CD4-positive, alpha-beta T cell treated with Interleukin-15 for 1 hour (primary cell): ENCODE results near the gene MYB.

ENCODE experiments used
- DNase-seq: peaks from one replicate; pipeline ENCODE4 v3.0.0-alpha.2; 2020

MYB gene

DNA sequence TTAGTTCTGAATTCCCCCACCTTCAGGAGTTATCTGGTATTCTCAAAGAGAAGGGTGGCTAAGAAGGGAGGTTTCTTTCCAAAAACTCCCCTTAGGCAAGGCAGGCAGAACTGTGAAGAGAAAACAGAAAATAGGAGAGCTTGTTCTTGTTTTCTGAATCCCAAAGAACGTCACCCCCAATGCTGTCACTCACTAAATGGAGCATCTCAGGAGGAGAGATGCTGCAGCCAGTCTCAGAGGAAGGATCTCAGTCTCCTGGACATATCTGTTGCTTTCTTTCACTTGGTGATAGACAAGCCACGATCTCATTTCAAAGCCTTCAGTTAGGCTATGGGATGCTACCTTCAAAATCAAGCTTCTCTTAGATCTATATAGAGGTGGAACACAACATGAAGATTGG, 16.1 kb upstream of the MYB start:
- DNase-seq: no peak

DNA sequence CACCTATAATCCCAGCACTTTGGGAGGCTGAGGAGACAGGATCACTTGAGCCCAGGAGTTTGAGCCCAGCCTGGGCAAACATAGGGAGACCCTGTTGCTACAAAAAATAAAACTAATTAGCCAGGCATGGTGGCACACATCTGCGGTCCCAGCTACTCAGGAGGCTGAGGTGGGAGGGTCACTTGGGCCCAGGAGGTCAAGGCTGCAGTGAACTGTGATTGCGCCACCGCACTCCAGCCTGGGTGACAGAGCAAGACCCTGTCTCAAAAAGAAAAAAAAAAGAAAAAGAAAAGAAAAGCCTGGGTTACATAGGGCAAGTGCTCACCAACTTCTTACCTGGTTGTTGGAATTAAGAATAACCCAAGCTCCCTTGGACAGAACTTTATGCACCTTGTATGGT, 14.6 kb upstream of the MYB start:
- no peak for DNase-seq

DNA sequence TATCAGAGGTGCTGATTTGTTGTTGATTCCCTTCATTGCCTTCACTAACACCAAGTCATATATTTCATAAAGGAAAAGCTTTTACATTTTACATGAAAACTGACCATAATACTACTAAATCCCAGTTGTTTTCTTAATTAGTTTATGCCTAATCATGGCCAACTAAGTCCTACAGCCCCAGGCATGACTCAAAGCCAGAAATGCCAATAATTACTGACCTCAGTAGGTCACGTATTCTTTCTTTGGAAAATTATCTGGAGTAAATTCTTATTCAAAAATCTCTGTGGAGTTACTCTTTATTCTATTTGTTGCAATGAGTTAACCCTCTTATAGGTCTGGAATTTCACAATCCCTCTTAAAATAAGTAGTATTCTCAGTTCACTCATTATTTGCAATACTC, 13.5 kb upstream of the MYB start:
- no peak for DNase-seq

DNA sequence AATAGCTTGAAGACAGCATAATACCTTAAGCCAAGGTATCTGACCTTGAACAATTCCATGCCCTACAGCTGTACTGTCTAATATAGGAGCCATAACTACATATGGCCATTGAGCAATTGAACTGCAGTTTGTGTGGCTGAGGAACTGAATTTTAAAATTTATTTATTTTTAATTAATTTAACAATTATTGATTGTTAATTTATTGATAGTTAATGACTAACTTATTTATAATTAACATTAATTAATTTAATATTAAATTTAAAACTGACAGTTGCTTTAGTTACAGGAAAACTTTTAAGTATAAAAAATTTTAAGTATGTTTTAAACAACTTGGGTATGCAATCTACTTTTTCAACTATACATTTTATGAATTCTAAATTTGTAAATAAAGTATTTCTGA, 12.3 kb upstream of the MYB start:
- no peak for DNase-seq

DNA sequence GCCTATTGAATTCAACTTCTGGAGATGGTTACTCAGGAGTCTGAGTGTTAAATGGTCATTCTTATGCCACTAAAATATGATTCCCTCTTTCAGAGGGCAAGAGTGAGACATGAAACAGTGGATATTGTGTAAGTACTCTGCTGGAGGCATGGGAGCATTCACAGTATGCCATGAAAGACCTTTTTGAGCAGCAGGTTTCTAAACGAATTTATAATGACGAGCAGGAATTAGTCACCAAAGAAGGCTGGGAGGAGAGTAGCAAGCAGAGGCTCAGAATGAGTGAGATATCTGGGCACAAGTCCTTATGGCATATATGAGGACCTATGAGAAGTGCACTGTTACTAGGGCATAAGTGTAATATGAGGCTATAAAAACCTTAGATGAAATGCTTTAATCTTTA, 10.9 kb upstream of the MYB start:
- DNase-seq: no peak

DNA sequence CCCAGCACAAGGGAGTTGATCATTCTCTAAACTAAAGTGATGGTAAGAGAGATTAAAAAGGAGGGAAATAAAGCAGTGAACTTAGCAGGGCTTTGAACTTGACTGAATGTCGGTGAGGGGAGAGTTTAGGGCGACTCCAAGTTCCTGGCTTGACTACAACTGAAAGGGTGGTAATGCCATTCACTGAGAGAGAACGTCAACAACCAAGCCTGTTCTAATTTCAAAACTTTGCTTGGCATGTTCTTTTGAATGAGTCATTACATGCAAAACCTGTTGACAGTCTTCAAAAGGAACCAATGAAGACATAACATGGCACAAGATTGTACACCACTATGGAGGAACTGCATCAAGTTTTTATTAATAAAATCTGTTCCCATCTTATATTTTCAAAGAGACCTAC, 10.3 kb upstream of the MYB start:
- no peak for DNase-seq

DNA sequence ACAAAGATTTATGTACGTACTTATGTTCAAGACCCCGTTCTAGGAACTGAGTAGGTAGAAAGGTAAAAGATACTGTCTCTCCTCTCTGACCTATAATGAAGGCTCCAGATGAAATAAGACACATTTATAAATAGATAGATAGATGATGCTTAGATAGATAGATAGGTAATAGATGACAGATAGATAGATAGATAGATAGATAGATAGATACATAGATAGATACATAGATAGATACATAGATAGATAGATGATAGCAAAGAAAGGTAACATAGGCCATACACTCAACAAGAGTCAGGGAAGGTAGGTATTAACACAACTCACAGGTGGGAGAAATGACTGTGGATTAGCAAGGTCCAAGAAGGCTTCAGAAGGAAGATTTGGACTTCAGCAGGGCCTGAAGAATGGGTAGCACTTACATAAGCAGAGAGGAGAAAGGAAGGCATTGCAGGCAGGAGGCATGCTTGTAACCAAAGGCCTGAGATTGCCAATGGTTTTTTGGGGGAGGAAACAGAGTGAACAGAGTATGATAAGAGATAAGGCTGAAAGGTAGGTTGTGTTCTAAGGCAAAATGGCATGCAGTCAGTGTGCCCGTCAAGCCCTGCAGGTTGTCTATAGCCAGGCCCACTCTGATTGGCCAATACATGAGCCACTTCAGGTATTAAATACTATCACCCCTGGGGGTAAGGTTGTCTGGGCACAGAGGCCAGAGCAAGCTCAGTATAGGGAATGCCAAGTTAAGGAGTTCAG, 7.7 kb upstream of the MYB start:
- no peak for DNase-seq

DNA sequence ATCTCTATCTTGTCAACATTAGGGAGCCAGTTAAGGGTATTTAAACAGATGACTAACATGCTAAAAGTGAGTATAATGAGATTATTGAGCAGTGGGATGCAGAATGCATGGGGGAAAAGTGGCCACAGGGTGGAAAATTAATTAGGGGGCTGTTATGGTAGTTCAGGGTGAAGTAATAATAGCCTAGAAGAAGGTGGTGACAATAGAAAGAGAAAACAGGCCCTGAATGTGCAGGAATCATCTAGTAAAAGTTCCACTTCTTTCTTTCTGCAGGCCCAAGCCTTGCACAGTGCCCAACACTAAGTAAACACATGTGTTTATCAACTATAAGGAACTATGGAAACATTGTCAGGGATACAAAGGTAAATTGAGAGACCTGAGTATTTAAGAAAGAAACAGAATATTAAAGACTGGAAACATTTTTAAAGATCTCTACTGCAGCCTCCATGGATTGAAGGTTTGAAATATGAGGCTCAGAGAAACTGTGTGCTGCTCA, 7.1 kb upstream of the MYB start:
- DNase-seq: no peak

DNA sequence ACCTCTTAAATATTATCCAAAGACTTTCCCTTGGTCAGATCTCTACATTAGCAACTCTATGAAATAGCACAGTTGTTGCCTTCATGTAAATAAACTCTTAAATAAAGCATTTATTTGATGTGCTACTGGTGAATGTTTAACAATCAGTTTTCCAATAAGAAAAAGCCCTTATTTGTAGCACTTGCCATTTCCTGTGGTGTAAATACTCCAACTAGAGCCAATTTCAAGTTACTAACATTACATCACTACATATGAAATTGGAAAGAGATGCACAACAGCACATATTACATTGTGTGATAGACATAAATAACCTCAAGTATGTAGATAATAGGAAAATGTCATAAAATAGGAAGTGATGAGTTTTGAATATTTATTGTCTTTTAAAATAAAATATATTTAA, 5.0 kb upstream of the MYB start:
- no peak for DNase-seq

DNA sequence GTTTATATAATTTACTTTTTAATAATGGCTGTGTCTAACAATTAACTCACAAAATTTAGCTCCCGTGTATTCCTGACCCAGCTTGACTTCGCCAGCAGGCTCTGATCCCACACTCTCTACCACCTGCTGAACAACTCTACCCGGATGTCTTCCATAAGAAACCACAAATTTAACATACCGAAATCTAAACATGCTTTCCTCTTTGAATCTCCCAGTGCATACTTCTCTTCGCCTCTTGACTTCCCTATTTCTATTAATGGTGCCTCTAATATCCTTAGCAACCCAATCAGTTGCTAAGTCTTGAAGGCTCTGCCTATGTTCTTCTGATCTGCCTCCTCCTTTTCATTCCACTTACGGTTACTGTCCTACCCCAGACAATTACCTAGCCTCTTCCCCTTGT, 4.6 kb upstream of the MYB start:
- no peak for DNase-seq

DNA sequence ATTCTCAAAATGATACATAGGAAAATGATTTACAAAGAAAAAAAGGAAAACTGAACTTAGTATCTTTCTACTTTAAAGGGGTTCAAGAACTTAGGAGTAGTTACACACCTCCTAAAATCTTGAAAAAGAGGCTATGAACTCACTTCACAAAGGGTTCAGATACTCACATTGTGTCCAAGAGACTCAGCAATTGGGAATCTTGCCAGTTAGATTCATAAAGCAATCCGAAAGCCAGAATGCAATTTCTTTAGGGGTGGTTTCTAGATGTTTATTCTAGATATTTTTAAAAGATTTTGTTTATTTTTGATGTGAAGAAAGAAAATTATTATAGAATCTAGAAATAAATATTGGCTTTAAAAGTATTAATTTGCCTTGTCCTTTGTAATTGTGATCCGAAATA, 1.7 kb upstream of the MYB start:
- no peak for DNase-seq

DNA sequence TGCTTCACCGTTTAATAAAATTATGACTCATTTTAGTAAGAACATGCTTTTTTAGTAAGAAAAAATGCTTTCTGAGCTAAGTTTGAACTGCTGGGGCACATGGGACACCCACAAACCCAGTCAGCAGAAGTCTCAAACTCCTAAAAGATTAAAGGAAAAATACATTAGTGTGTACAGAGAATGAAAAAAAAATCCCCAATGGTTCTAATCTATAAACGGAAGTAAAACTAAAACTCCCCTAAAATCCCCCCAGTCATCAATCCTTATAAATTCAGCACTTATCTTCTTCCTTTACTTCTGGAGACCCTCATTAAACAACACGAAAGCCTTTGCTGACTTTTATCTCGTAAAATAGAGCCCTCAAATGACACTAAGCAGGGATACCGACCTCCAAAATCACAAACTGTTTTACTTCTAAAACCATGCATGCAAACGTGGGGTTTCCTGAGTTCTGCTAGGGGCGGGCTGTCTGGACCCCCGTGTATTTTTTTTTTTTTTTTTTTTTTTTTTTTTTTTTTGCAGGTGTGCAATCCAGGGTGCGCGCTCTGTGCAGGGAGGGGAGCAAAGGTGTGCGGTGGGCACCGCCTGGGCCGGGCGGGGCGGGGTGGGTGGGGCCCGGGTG, 1.1 kb upstream of the MYB start:
- DNase-seq: no peak

DNA sequence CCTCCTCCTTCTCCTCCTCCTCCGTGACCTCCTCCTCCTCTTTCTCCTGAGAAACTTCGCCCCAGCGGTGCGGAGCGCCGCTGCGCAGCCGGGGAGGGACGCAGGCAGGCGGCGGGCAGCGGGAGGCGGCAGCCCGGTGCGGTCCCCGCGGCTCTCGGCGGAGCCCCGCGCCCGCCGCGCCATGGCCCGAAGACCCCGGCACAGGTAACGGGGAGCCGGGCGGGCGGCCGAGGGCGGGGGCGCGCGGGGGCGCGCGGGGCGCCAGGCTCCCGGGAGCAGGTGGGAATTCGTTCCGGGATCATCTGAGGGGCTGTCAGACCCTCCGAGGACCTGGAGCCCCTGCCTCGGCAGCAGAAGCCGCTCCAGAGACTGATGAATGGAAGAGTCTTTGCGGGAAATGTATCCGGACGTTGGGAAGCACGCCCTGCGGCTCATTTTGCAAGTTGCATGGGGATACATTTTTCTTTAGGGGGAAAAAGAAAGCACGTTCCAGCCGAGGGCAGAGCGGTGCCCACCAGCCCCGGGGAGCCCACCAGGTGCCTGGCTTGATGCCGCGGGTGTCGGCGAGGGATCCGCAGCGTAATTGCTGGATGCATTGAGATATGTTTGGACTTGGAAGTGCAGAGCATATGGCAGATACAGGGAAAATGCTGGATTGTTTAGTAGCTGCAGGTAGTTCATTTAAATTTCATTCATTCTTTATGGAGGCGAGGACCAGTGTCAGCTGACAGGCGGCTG, 394 bp downstream of the MYB start:
- DNase-seq: no peak

DNA sequence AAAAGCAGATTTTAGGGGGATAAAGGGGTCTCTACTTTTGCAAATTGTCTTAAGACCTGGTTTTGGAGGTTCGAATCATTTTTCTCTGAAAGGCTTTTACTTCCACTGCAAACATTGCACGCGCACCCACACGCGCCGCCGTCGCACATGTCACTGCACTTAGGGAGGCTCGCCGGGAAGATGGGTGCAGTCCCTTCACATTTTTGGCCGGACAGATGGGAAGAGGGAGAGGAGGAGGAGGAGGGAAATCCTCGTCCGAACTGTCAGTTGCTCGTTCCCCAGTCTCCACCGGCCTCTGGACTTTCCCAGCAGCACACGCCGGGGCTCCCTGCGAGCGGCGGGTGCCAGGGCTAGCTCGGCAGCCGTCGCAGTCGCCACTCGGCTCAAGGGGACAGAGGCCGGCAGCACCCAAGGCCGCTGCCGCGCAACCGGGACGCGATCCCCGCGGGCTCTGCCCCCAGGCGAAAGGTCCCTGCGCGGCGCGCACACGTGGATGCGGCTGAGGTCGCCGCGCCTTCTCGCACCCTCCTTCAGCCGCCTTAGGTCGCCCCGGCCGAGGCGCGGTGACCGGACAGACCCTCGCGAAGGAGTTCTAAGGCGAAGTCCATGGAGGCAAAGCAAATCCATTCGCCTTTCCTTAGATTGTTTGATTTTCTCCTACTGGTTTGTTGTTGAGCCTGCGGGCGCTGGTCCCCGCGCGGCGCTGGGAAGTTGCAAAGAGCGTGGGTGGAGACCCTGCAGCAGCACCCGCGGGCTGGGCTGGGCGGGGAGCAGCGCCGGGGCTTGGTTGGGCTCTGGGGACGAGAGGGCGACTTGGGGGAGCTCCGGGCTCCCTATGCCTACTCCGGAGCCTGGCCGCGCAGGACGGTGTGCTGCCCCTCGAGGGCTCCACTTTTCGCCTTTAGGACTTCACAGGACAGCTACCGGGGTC, 1.2 kb downstream of the MYB start:
- DNase-seq: no peak

DNA sequence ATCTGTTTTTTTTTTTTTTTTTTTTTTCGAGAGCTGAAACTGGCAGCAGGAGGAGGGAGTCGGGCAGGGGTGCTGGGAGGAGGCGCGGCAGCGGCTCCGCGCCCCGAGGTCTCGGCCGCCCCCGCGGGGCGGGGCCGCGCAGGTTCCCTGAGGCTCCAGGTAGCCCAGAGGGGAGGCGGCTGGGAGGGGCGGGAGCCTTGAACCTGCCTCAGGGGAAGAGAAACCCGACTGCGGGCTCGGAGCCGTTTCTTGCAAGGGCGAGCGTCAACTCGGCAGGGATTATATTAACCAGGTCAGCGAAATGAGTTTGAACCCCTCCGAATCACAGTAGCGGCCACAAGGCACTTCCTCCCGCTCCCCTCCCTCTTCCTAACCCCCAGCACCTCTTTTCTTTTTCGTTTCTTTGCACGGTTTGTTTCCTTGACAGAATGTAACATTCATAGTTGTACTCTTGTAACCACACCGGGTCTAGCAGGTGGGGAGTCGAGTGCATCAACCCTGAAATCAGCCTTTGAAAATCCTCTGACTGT, 2.0 kb downstream of the MYB start:
- peak; percentile 71 for DNase-seq

DNA sequence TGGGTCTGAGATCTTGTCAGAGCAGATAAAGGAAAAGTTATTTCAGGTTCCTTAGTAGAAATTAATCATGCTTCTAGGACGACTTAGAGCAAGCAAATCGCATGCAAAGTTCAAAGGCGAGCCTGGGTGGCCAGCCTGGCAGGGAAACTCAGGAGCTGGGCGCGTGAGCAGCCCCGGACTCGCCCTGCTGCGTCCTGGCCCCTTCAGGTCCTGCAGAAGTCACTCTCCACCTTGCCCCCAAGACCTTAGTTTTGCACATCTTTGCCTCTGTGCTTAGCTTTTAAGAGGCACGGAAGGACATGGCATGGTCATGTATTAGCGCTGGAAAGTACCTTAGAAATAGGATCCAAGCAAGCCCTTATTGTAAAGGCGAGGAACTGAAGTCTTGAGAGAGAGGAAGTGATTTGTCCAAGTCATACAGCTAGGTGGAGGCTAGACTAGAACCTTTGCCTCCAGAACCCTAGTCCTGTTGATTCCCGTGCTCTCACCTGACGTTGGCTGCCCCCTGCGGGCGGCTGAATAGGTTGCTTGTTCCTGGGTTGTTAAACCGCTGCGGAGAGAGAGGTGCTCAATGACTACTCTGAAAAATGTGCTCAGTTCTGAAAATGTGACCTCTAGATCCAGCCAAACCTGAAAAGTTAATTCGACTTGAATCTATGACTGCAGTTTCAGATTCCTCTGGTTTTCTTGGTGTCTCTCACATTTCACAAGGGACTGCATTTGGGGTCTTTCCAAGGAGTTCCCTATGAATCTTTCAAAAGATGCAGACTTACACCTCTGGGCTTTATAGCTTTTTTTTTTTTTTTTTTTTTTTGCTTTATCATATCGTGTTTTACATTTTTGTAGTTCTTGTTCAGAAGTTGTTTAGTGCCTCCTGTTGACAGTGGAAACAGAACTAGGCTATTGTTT, 2.7 kb downstream of the MYB start:
- DNase-seq: peak; percentile 80

DNA sequence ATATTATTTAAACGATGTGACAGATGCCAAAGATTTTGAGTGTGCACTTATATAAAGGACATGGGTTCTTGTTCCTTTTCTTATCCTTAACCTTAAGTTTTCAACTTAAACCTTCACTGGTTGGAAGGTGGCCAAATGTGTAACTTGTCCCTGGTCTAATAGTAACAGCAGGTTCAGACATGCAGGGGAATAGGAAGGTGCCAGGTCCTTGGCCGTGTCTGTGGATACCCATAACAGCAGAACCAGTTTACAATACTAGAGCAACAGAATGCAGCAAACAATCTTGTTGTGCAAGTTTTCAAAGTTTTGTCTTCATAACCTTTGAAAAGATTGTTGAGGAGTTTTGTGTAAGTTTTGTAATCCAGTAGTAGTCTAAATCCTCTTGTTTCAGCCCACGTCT, 4.4 kb downstream of the MYB start:
- DNase-seq: no peak

DNA sequence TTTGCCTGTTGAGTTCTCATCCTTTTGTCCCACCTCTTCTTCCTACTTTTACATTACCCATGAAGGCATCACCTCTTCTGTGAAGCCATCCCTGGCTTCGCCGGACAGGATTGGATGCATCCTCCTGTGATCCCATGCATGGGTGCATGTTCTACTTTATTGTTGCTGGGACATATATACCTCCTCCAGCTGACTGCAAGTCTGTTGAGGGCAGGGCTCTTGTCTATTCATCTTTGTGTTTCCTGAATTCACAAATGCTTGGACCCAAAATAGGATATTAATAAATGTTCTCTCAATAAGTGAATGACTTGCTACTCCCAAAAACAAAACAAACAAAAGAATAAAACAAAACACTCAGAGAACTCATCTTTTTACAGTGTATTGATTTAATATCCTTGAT, 5.1 kb downstream of the MYB start:
- no peak for DNase-seq

DNA sequence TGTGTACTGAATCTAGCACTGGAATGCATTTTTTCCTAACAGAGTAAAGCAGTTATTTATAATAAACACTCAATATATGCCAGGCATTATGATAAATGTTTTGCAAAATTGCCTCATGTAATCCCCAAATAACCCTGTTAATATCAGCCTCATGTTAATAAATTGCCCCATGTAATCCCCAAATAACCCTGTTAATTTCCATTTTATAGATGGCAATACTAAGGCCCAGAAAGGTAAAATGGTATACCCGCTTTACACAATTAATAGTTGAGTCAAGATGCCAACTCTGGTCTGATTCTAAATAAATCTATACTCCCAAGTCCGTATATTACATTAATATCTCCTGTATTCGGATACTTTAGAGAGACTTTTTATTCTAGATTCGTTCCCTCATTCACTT, 6.3 kb downstream of the MYB start:
- no peak for DNase-seq

DNA sequence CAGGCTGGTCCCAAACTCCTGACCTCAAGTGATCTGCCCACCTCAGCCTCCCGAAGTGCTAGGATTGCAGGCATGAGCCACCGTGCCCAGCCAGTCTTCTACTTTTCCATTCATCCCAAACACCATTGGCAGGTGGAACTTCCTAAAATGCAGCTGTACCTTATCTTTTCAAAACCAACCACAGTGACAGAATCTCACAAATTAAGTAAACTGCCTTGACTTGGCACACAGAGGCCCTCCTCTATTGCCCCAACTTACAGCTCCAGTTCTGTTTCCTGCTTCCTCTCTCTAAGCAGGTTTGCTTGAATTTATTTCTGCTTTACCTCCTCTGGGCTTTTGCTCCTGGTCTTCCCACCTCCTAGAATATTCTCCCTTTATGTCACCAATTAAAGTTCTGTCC, 7.6 kb downstream of the MYB start:
- no peak for DNase-seq

DNA sequence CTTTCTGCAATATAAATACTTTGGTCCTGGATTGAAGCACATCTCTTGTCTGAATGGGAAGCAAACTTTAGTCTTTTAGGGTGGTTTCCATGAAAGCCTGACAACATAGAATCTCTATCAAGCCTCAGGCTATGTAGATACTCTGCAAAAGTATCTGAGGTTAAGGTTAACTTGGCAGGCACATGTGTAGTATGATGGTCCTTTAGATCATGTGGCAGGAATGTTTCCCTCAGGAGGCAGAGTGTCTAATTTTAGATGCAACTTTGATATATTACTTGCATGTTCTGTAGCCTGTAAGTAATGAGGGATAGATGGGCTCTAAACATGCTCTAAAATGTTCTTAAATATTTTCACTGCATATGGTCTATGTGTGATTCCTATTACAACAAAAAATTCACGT, 8.2 kb downstream of the MYB start:
- no peak for DNase-seq
